PC-3 (cell line): ENCODE results near the gene ABHD14A.

Source experiments
- CTCF ChIP-seq: fragments of 300-600 bp; sonication (generic); conservative IDR thresholded peaks from 2 replicates; pipeline ENCODE4 v1.5.1; 2017; ENCODE audit warnings: antibody characterized with exemption, low read depth, mild to moderate bottlenecking, low read length
- EZH2 ChIP-seq: fragments of 300-600 bp; sonication (generic); IDR thresholded peaks from one replicate; pipeline ENCODE4 v1.6.1; 2017; ENCODE audit warnings: antibody characterized with exemption, mild to moderate bottlenecking, low read length; ENCODE audit not compliant: unreplicated experiment
- EZH2phosphoT487 ChIP-seq: fragments of 300-600 bp; sonication (generic); IDR thresholded peaks from 2 replicates; pipeline ENCODE4 v1.6.1; 2018; ENCODE audit warnings: mild to moderate bottlenecking, antibody characterized with exemption, low read length, borderline replicate concordance

GRCh38 chr3:51986010-51986947 is 11.4 kb downstream of the ABHD14A start:
- no peak for TF ChIP-seq CTCF
- TF ChIP-seq EZH2 = no peak
- TF ChIP-seq EZH2phosphoT487 = no peak
